IPS DF 6.9 (cell line): ENCODE results near the gene ALDH3A2.

Experiments used
- DNase-seq: peaks from one replicate; pipeline ENCODE4 v3.0.0-alpha.2; 2013; ENCODE audit warnings: low read depth, low spot score
- H3K27ac ChIP-seq: one replicate; pipeline ENCODE4 v1.5.1; 2013; ENCODE audit warnings: low read length, control low read depth
- H3K27me3 ChIP-seq: 2 replicates; pipeline ENCODE4 v1.6.1; 2013; ENCODE audit warnings: mild to moderate bottlenecking, low read length; ENCODE audit not compliant: control insufficient read depth, insufficient read depth
- H3K36me3 ChIP-seq: 2 replicates; pipeline ENCODE4 v1.6.1; 2013; ENCODE audit warnings: low read length; ENCODE audit not compliant: control insufficient read depth, insufficient read depth
- H3K4me1 ChIP-seq: 2 replicates; pipeline ENCODE4 v1.6.1; 2013; ENCODE audit warnings: low read length; ENCODE audit not compliant: control insufficient read depth, insufficient read depth
- H3K4me3 ChIP-seq: 2 replicates; pipeline ENCODE4 v1.5.1; 2013; ENCODE audit warnings: mild to moderate bottlenecking, low read length
- H3K9me3 ChIP-seq: 2 replicates; pipeline ENCODE4 v1.6.1; 2013; ENCODE audit warnings: low read length, inconsistent platforms; ENCODE audit not compliant: control insufficient read depth, insufficient read depth
- WGBS: extraction: QIAGEN DNeasy Blood & Tissue Kit; methylation state at CpG from one replicate; pipeline ENCODE4 v1.1.7; 2013; ENCODE audit warnings: mixed read lengths, missing lambda C conversion rate; ENCODE audit not compliant: insufficient read length, insufficient coverage; 5-methylcytosine and 5-hydroxymethylcytosine counted together

Gene ALDH3A2

DNA sequence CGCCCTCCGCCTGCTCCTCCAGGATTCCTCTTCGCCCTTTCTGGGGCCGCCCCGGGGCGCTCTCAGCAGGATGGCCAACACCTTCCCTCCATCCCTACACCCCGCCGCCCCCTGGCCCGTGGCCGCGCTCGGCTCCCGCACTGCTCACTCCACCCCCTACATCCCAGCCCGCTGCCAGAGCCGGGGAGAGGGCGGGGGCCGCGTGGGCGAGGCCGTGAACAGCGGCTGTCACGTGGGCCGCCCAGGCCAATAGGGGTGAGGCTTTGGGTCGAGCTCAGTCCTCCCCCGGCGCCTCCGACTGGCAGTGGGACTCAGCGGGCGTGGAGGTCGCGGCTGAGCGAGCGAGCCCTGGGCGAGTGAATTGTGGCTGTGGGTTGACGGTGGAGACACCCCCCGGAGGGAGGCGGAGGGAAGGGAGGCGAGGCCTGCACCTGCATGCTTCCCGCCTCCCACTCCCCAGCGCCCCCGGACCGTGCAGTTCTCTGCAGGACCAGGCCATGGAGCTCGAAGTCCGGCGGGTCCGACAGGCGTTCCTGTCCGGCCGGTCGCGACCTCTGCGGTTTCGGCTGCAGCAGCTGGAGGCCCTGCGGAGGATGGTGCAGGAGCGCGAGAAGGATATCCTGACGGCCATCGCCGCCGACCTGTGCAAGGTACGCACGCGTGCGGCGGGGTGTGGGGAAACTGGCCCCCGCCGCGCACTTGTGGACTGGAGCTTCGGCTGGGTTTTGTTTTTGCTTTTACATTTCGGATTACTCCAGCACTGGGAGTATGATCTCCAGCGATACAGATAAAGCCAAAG is at the start of gene ALDH3A2:
Gene ALDH3A2, plus strand, starts transcription at position 277 of the 799 bp plus-strand sequence. Its CDS starts 221 bp downstream, at position 498.
- Histone ChIP-seq H3K4me3 (peak within 1 kb of the TSS; percentile 85), H3K4me1 (0 out of 2 replicates have a peak, but pooled peaks cover 2% of the 10 kb centered on the region), H3K36me3 (no peaks in the 10 kb centered on the region; the same call in 1 of the 2 replicates), H3K9me3 (no peaks in the 10 kb centered on the region), H3K27ac (no peak within 1 kb of the TSS), H3K27me3 (no peaks in the 10 kb centered on the region)
- no CpG with 5 or more reads among the region's 71 CpGs for WGBS
- peak; percentile 77 for DNase-seq

- Histone ChIP-seq H3K27me3 (no peaks in the 10 kb centered on the region), H3K36me3 (no peaks in the 10 kb centered on the region), H3K9me3 (no peaks in the 10 kb centered on the region), H3K4me1 (no peaks in the 10 kb centered on the region), H3K27ac (no peak overlapping the region), H3K4me3 (no peak overlapping the region)
- no CpG with 5 or more reads among the region's 2 CpGs for WGBS
- no peak for DNase-seq
These were observed 38.2 kb upstream of the ALDH3A2 start for GRCh38 chr17:19610311-19610710.

GRCh38 chr17:19610879-19611278 is 37.7 kb upstream of the ALDH3A2 start:
- H3K9me3 ChIP-seq = no peaks in the 10 kb centered on the region
- DNase-seq = no peak
- no CpG with 5 or more reads among the region's 5 CpGs for WGBS

GRCh38 chr17:19613979-19614378 is 34.6 kb upstream of the ALDH3A2 start:
- no peak for DNase-seq
- no peak overlapping the region for H3K27ac ChIP-seq
- no CpG with 5 or more reads among the region's 10 CpGs for WGBS

More at GRCh38 chr17:19610879-19611278, 37.7 kb upstream of the ALDH3A2 start:
- no peaks in the 10 kb centered on the region for H3K36me3 ChIP-seq
- H3K4me1 ChIP-seq = no peaks in the 10 kb centered on the region
- H3K27me3 ChIP-seq = no peaks in the 10 kb centered on the region
- H3K27ac ChIP-seq = no peak overlapping the region
- H3K4me3 ChIP-seq = no peak overlapping the region

DNA sequence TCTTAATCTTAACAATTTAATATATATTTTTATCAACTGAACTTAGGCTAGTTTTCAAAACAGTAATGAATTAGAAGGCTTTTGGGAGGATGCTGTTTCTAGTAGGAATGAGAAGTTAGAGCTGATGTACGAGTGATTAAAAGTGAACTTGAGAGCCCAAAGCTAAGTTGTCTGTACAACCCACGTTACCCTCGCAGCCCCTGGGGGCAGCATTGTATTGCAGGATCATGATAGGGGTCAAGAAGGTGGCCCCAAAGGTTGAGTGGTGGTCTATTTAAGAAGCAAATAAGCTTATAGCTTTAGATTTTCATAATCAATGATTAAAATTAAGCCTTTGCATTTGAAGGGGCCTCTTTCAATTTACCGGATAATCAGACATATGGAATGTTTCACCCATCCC is 33.7 kb upstream of the ALDH3A2 start:
- no peak overlapping the region for H3K27ac ChIP-seq
- H3K36me3 ChIP-seq = no peaks in the 10 kb centered on the region
- H3K27me3 ChIP-seq = no peaks in the 10 kb centered on the region
- no CpG with 5 or more reads among the region's 4 CpGs for WGBS
- no peaks in the 10 kb centered on the region; the same call in 1 of the 2 replicates for H3K9me3 ChIP-seq
- no peaks in the 10 kb centered on the region for H3K4me1 ChIP-seq
- DNase-seq = no peak
- H3K4me3 ChIP-seq = no peak overlapping the region

More at GRCh38 chr17:19613979-19614378, 34.6 kb upstream of the ALDH3A2 start:
- no peaks in the 10 kb centered on the region for H3K4me1 ChIP-seq
- no peaks in the 10 kb centered on the region for H3K36me3 ChIP-seq
- H3K9me3 ChIP-seq = no peaks in the 10 kb centered on the region
- no peaks in the 10 kb centered on the region for H3K27me3 ChIP-seq
- H3K4me3 ChIP-seq = no peak overlapping the region

DNA sequence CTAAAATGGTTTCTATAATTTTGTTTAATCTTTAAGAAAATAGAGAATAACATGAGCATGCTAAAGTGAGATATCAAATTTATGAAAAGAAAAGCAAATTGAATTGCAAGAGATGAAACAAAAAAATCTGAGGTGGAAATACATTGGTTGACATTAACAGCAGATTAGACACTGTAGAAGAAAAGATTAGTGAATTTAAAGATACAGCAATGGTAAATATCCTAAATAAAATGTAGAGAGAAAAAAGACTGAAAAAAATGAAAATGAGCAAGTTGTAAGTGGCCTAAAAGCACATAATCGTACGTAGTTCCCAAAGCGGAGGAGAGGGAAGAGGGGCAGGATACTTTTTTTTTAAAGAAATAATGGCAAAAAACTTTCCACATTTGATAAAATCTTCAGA is 30.5 kb upstream of the ALDH3A2 start:
- H3K4me1 ChIP-seq = no peaks in the 10 kb centered on the region
- H3K27ac ChIP-seq = no peak overlapping the region
- no CpG with 5 or more reads among the region's 3 CpGs for WGBS
- H3K27me3 ChIP-seq = no peaks in the 10 kb centered on the region
- H3K36me3 ChIP-seq = no peaks in the 10 kb centered on the region
- no peak overlapping the region for H3K4me3 ChIP-seq
- DNase-seq = no peak
- H3K9me3 ChIP-seq = no peaks in the 10 kb centered on the region; the same call in 1 of the 2 replicates

- H3K36me3 ChIP-seq = no peaks in the 10 kb centered on the region
- H3K4me3 ChIP-seq = no peak overlapping the region
- H3K9me3 ChIP-seq = no peaks in the 10 kb centered on the region; the same call in 1 of the 2 replicates
- H3K27me3 ChIP-seq = no peaks in the 10 kb centered on the region
- no peaks in the 10 kb centered on the region for H3K4me1 ChIP-seq
- WGBS = no CpG with 5 or more reads among the region's 2 CpGs
- H3K27ac ChIP-seq = no peak overlapping the region
- DNase-seq = no peak
These were observed 28.7 kb upstream of the ALDH3A2 start for GRCh38 chr17:19619705-19620325.

DNA sequence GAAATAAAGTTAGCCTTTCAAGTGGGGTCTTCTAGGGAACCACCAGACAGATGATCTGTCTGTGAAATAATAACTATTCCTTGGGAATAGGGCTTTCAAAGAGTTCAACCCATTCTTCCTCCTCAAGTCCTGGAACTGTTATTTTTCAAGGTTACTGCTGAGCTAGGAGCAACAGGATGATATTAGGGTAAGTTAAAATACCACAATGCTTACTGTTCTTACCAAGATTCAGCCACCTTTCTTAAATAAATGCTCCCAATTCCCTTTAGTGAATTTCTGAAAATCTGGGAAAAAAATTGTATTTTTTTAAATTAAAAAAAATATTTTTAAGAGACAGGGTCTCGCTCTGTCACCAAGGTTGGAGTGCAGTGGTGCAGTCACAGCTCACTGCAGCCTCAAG is 26.9 kb upstream of the ALDH3A2 start:
- WGBS = no CpG with 5 or more reads among the region's 1 CpG
- H3K27ac ChIP-seq = no peak overlapping the region
- no peaks in the 10 kb centered on the region for H3K4me1 ChIP-seq
- no peaks in the 10 kb centered on the region for H3K36me3 ChIP-seq
- no peaks in the 10 kb centered on the region for H3K27me3 ChIP-seq
- H3K4me3 ChIP-seq = no peak overlapping the region
- no peak for DNase-seq
- H3K9me3 ChIP-seq = no peaks in the 10 kb centered on the region; the same call in 1 of the 2 replicates

- no peak overlapping the region for H3K27ac ChIP-seq
- no peaks in the 10 kb centered on the region for H3K27me3 ChIP-seq
- H3K4me3 ChIP-seq = no peak overlapping the region
- H3K9me3 ChIP-seq = no peaks in the 10 kb centered on the region
- no peaks in the 10 kb centered on the region for H3K36me3 ChIP-seq
- WGBS = no CpG with 5 or more reads among the region's 4 CpGs
- no peak for DNase-seq
- no peaks in the 10 kb centered on the region for H3K4me1 ChIP-seq
These were observed 22.5 kb upstream of the ALDH3A2 start for GRCh38 chr17:19626079-19626478.

DNA sequence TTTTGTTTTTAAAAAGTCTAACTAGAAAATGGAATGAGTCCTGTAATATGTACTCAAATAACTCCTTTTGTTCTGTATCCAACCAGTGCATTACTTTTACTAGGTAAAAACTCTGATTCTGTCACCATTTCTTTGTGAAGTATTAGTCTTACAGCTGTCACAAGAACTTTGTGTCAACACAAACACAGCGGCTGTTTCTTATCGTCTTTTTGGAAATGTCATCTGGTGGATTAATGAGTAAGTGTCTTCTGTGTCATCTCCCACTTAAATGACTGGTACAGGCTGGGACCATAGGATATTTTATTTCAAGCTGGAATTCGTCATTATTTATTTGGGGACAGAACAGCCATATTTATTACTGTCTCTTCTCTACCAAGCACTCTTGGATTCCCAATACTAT is 19.1 kb upstream of the ALDH3A2 start:
- no peak for DNase-seq
- Histone ChIP-seq H3K36me3 (no peaks in the 10 kb centered on the region), H3K27ac (no peak overlapping the region), H3K27me3 (no peaks in the 10 kb centered on the region), H3K9me3 (no peaks in the 10 kb centered on the region), H3K4me1 (no peaks in the 10 kb centered on the region), H3K4me3 (no peak overlapping the region)
- no CpG with 5 or more reads among the region's 3 CpGs for WGBS
